SJCRH30 (cell line): ENCODE results near the gene RAG2. TPM values are rescaled to one million over a fixed set of nuclear protein-coding genes. Genes with fewer than 3 reads are reported as not detected.
A peak's percentile ranks its signal among the peaks of the same experiment; 100 is the strongest.

Experiments
- DNase-seq, 2 experiments: peaks; one replicate each; pipeline ENCODE4 v3.0.0-alpha.2; 2015 to 2020
- H3K27ac ChIP-seq: fragments of 250-450 bp; sonication (Bioruptor Pico); 2 replicates; pipeline ENCODE4 v1.5.1; 2020; ENCODE audit warnings: mild to moderate bottlenecking, moderate library complexity
- H3K27me3 ChIP-seq: fragments of 250-450 bp; sonication (Bioruptor Pico); 2 replicates; pipeline ENCODE4 v1.5.1; 2020; ENCODE audit warnings: mild to moderate bottlenecking, moderate library complexity
- H3K36me3 ChIP-seq: fragments of 250-450 bp; sonication (Bioruptor Pico); 2 replicates; pipeline ENCODE4 v1.5.1; 2020; ENCODE audit warnings: mild to moderate bottlenecking, moderate library complexity
- H3K4me1 ChIP-seq: fragments of 250-450 bp; sonication (Bioruptor Pico); 2 replicates; pipeline ENCODE4 v1.5.1; 2020; ENCODE audit warnings: mild to moderate bottlenecking, moderate library complexity
- H3K4me3 ChIP-seq: fragments of 250-450 bp; sonication (Bioruptor Pico); 2 replicates; pipeline ENCODE4 v1.5.1; 2020; ENCODE audit warnings: mild to moderate bottlenecking, moderate library complexity
- H3K9me3 ChIP-seq: fragments of 250-450 bp; sonication (Bioruptor Pico); replicated peaks from 2 replicates; pipeline ENCODE4 v1.5.1; 2020; ENCODE audit warnings: mild to moderate bottlenecking, moderate library complexity
- total RNA-seq: library from RNA; depleted of rRNA; stranded (reverse); fragments of >200 nt; shearing (Covaris generic); gene quantifications from 2 replicates; pipeline ENCODE4 v1.2.3, GENCODE V29; 2014; rRNA removed

RAG2 gene
- total RNA-seq = 0.08 and 0.10 TPM in 2 replicates

DNA sequence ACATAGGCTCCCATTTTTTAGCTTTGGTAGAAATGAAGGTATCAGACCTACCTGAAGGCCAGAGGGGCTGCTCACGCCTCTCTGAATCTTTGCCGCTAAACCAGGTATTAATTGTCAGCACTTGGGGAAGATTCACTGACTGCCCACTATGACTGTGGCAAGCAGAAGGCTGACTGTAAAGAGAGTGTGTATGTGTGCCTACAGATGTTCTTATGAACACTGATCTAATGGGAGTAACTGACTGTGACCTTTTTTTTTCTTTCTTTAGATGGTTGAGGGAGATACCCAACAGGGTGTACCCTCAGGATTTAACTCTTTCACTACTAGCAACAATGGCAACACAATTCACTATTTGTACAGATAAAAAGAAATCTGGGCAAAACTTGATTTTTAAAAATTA, at the start of gene RAG2:
Gene RAG2, minus strand, starts transcription at position 186 of the 400 bp plus-strand sequence. CDS start 4,068 bp downstream, outside the sequence.
- no peak within 1 kb of the TSS for H3K27ac ChIP-seq
- no peaks in the 10 kb centered on the region; the same call in 1 of the 2 replicates for H3K4me1 ChIP-seq
- no peaks in the 10 kb centered on the region for H3K9me3 ChIP-seq
- no peak within 1 kb of the TSS for H3K4me3 ChIP-seq
- H3K27me3 ChIP-seq = no peaks in the 10 kb centered on the region
- no peak for DNase-seq
- H3K36me3 ChIP-seq = no peaks in the 10 kb centered on the region

DNA sequence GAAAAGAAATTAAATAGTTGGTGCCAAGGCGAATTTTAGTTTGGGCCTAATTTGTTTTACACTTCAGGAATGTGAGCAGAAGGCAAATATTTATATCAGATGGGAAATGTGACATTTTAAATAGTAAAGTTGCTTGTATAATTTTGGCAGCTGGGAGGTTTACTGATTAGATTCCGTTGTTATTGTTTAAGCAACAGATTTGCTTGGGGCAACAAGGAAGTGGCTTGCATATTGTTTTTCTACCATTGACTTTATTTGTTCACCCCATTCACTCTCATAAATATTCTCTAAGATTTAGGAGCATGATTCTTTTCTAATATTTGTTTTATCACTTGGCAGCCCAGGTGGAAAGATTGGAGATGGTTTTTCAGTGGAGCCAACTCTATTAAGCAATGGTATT, 40.5 kb upstream of the RAG2 start:
- Histone ChIP-seq H3K4me3 (no peak overlapping the region), H3K9me3 (no peaks in the 10 kb centered on the region), H3K27ac (no peak overlapping the region), H3K4me1 (no peaks in the 10 kb centered on the region), H3K27me3 (no peaks in the 10 kb centered on the region), H3K36me3 (no peaks in the 10 kb centered on the region)
- DNase-seq = no peak

DNA sequence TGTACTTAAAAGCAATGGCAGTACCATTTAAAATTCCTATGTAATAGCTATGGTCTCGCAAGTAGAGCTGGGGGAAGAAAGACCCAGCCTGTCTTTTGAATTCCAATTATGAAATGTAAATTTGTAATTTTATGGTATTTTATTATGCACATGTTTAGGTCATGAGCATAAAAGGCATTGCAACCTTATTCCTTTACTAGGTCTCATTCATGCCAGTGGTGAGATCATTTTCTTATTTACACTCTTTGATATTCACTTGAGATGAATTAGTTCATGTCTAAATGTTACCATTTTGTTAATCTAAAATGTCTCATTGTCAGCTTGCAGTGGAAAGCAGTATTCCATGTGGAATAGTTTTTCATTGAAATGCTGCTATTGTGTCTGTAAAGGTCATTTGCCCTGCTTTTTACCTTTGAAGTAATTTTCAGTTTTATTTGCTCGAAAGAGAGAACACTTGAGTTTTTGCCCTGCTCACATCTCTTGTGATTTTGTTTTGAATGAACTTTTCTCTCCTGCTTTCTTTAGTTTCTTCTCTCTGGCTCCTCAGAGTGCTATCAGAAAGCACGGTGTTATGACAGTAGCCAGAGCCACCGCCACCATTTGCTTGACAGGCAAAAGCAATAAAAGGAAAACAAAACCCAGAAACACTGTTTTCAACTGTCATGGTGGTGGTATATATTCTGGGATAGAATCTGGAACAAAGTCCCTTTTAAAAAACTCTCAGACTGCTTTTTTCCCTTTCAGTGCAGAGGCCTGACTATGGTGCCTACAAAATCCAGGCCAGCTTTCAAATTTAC, 37.2 kb upstream of the RAG2 start:
- Histone ChIP-seq H3K9me3 (no peaks in the 10 kb centered on the region), H3K4me3 (no peak overlapping the region), H3K4me1 (no peaks in the 10 kb centered on the region), H3K36me3 (no peaks in the 10 kb centered on the region), H3K27me3 (no peaks in the 10 kb centered on the region), H3K27ac (no peak overlapping the region)
- no peak for DNase-seq

DNA sequence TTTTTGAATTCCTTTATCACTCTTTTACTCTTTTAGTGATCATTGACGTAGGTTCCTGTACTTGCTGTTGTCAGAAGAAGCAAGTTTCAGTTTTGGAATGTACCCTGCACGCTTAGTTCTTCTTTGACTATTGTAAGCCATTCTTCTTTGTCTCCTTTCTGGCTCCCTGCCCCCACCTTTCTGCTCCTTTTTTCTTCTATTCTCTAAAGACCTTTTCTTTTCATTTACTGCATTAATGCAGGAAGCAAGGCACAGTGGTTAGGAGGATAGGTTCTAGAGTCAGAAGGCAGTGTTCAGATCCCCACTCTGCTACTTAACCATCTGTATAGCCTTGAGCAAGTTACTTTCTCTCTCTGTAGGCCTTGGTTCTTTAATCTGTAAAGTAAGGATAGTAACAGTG, 33.7 kb upstream of the RAG2 start:
- DNase-seq = no peak
- peaks cover 24% of the 10 kb centered on the region for H3K4me1 ChIP-seq
- H3K27me3 ChIP-seq = no peaks in the 10 kb centered on the region
- H3K36me3 ChIP-seq = no peaks in the 10 kb centered on the region
- no peaks in the 10 kb centered on the region for H3K9me3 ChIP-seq
- H3K27ac ChIP-seq = no peak overlapping the region
- H3K4me3 ChIP-seq = no peak overlapping the region

DNA sequence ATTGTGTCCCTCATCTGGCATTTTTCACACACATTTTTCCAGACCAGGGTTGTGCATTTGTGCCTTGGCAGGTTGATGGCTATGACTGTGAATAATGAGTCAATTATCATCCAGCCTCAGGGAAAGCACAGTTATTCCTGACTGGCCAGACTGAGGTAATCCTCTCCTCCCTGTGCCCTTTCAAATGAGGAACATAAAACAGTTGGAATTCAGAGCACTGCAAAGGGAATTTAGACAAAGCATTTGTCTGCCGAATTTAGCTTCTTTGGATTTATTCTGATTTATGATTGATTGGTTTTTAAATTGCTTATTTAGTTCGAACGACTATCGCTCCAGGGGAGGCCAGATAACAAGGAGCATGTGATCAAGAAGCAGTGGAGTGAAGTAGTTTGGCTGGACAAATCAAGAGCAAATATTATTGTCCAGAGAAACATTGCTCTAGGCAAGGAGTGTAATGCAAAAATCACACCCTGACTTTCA, 30.8 kb upstream of the RAG2 start:
- Histone ChIP-seq H3K27me3 (no peaks in the 10 kb centered on the region), H3K4me1 (peaks cover 30% of the 10 kb centered on the region), H3K4me3 (no peak overlapping the region), H3K36me3 (no peaks in the 10 kb centered on the region), H3K27ac (no peak overlapping the region), H3K9me3 (no peaks in the 10 kb centered on the region)
- no peak for DNase-seq

DNA sequence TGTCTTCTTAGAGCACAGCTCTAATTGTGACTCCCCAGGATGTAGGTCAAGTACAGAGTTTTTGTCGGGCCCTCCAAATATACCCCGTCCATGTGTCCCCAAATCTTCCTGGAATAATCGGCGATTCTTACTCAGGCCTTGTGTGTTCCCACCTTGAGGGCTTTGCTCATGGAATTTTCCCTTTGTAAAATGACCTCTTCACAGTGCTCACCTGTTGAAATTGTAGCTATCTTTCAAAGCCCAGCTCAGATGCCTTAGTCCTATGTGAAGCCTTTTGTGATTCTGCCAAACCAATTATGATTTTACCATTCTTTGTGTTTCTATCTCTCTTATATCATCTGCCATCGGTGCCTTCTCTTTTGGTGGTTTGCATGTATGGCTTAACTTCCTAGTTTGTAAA, 30.1 kb upstream of the RAG2 start:
- H3K36me3 ChIP-seq = no peaks in the 10 kb centered on the region
- H3K27me3 ChIP-seq = no peaks in the 10 kb centered on the region
- no peak for DNase-seq
- H3K27ac ChIP-seq = no peak overlapping the region; the same call in 1 of the 2 replicates
- peaks cover 30% of the 10 kb centered on the region for H3K4me1 ChIP-seq
- no peak overlapping the region for H3K4me3 ChIP-seq
- no peaks in the 10 kb centered on the region for H3K9me3 ChIP-seq

DNA sequence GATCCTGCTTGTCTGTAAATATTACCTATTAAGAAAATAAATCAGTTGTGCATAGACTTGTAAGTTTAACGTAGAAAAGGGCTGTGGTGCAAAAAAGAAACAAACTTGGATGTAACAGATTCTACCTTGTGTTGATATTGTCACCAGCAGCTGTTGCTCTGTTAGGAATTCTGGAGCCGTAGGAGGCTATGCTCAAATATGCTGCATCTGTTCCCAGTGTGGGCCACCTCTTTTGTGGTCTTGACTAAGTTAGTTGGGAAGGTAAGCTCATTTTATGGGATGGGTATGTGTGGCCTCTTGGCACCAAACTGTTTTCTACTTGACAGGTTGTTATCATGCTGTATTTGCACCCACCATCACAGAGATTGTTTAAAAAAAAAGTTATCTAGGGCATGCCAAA, 29.4 kb upstream of the RAG2 start:
- no peaks in the 10 kb centered on the region for H3K9me3 ChIP-seq
- peaks cover 30% of the 10 kb centered on the region for H3K4me1 ChIP-seq
- no peaks in the 10 kb centered on the region for H3K27me3 ChIP-seq
- no peaks in the 10 kb centered on the region for H3K36me3 ChIP-seq
- peak overlapping the region; percentile 62 for H3K27ac ChIP-seq
- peak; percentile 68 to 77 for DNase-seq
- no peak overlapping the region for H3K4me3 ChIP-seq

DNA sequence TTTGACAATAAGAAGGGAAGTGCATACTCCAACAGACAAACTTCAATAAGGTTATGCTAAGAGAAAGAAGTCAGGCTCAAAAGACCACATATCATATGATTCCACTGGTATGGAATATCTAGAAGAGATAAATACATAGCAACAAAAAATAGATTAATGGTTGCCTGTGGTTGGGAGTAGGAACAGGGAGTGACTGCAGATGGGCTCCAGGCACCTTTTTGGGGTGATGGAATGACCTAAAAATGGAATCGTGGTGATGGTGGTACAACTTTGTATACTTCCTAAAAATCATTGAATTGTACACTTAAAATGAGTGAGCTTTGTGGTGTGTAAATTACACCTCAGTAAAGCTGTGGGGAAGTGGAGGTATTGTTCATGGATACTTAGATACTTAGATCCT, 29.0 kb upstream of the RAG2 start:
- DNase-seq = no peak
- Histone ChIP-seq H3K27me3 (no peaks in the 10 kb centered on the region), H3K4me1 (peaks cover 30% of the 10 kb centered on the region), H3K4me3 (no peak overlapping the region), H3K36me3 (no peaks in the 10 kb centered on the region), H3K9me3 (no peaks in the 10 kb centered on the region), H3K27ac (peak overlapping the region; percentile 62)

DNA sequence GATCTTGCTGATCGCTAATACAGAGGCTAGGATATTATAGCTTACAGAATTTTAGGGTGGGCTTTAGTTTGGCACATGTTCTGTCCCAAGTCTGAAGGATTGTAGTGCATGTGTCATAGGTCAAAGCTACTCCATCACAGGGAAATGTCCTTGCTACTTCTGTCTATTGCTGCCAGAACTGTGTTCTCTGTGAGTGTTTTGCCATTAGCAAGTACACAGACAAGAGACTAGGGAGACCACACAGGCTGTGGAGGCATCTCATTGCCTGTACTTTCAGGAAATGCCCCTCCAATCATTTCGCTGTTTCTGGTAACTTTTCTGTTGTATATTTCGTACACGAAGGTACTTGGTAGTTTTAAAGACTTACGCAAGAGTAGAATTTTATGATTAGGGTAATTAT, 25.5 kb upstream of the RAG2 start:
- peaks cover 42% of the 10 kb centered on the region for H3K4me1 ChIP-seq
- no peak overlapping the region for H3K4me3 ChIP-seq
- DNase-seq = no peak
- no peak overlapping the region for H3K27ac ChIP-seq
- H3K9me3 ChIP-seq = no peaks in the 10 kb centered on the region
- no peaks in the 10 kb centered on the region for H3K27me3 ChIP-seq
- H3K36me3 ChIP-seq = no peaks in the 10 kb centered on the region

DNA sequence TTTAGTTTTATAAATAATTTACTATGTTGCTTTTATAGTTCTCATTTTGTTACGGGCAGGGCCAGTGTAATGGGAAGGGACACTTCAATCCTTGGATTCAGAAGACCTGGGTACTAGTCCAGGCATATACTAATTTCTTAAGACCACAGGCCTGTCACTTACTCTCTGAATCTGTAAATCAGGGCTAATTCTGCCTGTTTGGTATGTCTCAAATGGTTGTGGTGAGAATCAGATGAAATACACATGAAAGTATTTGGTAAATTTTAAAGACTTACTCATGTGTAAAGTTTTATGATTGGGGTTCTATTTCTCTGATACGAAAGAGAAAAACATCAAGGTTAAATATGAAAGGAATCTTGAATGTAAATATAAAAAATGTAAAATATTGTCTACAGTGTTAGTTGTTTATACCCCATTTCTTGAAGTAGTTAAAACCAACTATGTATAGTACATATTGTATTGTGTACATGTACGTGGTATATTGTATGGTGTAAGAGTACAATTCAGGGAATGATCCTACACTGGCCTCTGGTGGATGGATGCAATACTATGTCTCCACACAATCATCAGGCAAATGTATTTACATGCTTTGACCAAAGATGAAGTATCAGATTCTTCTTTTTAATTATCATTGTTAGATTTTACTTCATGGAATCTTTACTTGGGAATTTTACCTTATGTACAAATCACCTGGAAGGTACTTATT, 24.5 kb upstream of the RAG2 start:
- no peaks in the 10 kb centered on the region for H3K9me3 ChIP-seq
- H3K36me3 ChIP-seq = no peaks in the 10 kb centered on the region
- H3K4me1 ChIP-seq = peaks cover 36% of the 10 kb centered on the region
- no peaks in the 10 kb centered on the region for H3K27me3 ChIP-seq
- H3K27ac ChIP-seq = no peak overlapping the region
- H3K4me3 ChIP-seq = no peak overlapping the region
- peak in 1 of 2 experiments; percentile 55 for DNase-seq

DNA sequence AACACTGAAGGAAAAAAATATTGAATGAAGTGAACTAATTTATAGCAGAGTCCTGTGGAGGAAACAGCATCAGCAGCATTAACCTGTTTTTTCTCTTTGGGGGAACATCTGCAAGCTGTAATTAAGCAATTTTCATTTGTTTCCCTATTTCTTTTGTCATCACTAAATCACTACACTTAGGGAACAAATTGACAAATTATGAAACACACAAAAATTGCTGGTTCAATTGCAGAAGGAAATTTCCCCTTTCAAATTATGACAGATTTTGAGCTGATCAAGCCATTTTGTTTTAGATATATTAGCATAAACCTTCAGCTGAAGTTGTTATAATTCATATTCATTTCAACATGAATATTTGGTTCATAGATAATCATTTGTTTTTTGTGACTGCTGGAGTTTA, 22.2 kb upstream of the RAG2 start:
- H3K27me3 ChIP-seq = no peaks in the 10 kb centered on the region
- H3K9me3 ChIP-seq = no peaks in the 10 kb centered on the region
- no peak overlapping the region for H3K4me3 ChIP-seq
- no peak for DNase-seq
- peaks cover 22% of the 10 kb centered on the region for H3K4me1 ChIP-seq
- no peak overlapping the region for H3K27ac ChIP-seq
- no peaks in the 10 kb centered on the region for H3K36me3 ChIP-seq

DNA sequence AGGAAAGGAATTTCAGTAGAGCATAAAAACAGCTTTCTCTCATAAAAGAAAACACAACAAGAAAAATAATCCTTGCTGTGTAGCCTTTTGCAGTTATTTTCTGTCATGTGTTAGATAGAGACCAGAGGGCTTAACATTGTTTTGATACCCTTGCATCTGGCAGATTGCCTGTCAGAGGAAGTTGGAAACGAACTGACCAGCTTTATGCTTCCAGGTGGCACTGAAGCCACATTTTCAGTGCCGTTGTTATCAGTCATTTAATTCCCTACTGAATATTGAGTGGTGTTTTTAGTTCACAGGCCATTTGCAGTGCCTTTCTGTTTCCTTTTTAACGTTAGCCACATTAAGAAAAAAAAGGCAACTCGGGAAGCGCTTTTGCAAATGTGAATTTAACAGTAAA, 21.5 kb upstream of the RAG2 start:
- DNase-seq = peak; percentile 52 to 72
- peak overlapping the region; percentile 4; the same call in 1 of the 2 replicates for H3K27ac ChIP-seq
- H3K4me3 ChIP-seq = no peak overlapping the region
- H3K27me3 ChIP-seq = no peaks in the 10 kb centered on the region
- H3K4me1 ChIP-seq = peaks cover 22% of the 10 kb centered on the region
- H3K9me3 ChIP-seq = no peaks in the 10 kb centered on the region
- no peaks in the 10 kb centered on the region for H3K36me3 ChIP-seq

DNA sequence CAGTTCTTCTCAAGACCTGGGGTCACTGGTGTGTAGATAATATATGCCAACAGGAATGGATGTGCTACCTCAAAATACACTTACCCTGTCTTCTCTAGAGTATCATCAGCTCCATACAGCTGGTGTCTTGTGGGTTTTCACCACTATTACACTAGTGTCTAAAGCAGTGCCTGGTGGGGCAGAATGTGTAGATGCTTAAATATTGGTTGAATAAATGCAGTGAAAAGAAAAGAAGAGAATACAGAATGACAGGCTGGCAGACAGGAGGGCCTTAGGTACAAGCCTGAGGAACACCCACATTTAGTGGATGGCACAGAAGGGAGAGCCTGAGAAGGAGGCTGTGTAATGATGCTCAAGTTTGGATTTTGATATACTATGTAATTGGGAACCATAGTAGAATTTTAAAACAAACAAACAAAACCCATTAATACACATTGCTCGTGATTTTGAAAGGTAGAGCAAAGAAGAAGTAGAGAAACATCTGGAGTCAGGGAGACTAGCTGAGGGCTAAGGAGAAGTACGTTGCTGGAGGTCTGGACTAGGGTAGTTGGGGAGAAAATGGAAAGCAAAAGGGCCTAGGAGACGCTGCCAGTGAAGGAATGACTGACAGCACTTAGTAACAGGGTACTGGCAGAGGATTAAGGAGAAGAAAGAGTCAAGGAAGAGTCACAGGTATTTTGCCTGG, 20.5 kb upstream of the RAG2 start:
- Histone ChIP-seq H3K27me3 (no peaks in the 10 kb centered on the region), H3K4me1 (peaks cover 22% of the 10 kb centered on the region), H3K9me3 (no peaks in the 10 kb centered on the region), H3K4me3 (no peak overlapping the region), H3K36me3 (no peaks in the 10 kb centered on the region), H3K27ac (no peak overlapping the region)
- DNase-seq = no peak

DNA sequence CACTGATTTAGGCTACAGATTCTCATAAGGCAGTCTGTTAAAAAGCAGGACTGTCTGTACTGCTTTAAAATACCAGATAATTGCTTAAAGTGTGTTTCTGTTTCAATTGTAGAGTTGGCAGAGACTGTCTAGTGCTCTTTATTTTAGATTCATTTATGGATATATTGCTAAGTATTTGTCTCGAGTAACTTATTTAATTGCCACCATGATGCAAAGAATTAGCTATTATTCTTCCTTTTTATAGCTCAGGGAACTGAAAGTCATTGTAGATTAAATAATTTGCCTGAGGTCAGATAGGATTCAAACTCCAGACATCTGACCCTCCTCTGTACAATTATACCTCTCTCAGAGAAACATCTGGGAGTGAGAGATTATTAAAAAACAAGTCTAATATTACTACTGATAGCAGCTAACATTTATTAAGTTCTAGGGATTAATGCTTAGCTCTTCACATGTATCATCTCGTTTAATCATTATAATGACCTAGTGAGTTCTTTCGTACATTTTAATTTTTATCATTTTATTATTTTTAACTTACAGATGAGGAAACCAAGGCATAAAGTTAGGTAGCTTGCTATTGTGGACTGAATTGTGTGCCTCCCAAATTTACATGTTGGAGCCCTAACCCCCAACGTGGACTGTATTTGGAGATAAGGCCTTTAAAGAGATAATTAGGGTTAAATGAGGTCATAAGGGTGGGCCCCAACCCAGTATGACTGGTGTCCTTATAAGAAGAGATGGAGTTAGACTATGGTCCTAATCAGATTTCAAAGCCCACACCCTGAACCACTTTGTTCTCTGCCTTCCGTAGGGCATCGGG, 19.7 kb upstream of the RAG2 start:
- H3K27ac ChIP-seq = no peak overlapping the region
- no peaks in the 10 kb centered on the region for H3K27me3 ChIP-seq
- H3K4me3 ChIP-seq = no peak overlapping the region
- H3K36me3 ChIP-seq = no peaks in the 10 kb centered on the region
- peaks cover 22% of the 10 kb centered on the region for H3K4me1 ChIP-seq
- H3K9me3 ChIP-seq = no peaks in the 10 kb centered on the region
- no peak for DNase-seq
